Activated CD4-positive, CD25-positive, alpha-beta regulatory T cell treated with anti-CD3 and anti-CD28 coated beads, Interleukin-2, amount 50 U/mL, for 16 hours (primary cell): ENCODE measurements around the gene TP73.

ENCODE experiments used
- DNase-seq: peaks from one replicate; pipeline ENCODE4 v3.0.0-alpha.2; 2020; ENCODE audit warnings: low read depth, low spot score

Gene TP73

DNA sequence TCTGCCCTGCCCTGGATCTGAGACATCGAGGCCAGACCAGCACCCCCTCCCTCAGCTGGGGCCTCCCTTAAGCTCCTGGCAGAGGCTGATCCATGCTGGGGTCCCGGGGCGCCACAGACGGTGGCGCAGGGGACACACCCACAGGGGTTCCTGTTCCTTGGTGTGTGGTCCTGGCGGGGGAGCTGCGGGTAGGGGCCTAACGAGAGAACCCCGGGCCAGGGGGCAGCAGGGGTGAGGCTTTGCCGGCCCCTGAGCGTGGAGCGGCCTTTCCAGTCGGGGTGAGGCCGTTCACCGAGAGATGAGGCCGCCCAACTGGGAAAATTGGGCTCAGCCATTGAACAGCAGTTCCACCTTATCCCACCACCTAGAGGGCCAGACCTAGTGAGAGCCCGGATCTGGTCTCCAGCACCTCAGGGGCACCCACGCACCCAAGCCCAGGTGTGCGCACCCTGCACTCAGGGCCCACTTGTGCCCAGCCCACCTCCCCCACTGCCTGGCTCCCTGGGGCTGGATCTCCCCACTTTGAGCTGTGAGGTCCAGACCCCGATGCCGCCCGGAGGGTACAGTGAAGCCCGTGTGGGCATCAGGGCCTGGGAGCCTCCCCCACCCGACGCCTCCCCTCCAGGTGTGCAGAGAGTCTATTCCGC lies 54.5 kb downstream of the TP73 start:
- DNase-seq, result no peak

DNA sequence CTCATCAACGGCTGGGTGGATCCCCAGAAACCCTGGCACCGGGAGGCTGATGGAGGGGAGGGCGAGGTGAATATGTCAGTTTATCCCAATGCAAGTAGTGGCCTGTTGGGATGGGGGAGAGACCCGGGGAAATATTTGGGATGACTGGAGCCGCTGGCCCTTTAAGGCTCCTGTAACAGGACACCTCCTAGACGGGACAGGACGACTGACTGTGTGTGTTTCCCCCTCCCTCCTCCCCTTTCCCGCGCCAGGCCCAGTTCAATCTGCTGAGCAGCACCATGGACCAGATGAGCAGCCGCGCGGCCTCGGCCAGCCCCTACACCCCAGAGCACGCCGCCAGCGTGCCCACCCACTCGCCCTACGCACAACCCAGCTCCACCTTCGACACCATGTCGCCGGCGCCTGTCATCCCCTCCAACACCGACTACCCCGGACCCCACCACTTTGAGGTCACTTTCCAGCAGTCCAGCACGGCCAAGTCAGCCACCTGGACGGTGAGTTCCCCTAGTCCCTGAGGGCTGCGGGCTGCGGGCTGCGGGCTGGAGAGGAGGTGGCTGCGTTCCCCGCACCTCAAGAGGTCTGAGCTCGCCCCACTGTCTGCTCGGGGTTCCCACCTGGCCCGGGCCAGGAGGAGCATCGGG lies 55.1 kb downstream of the TP73 start:
- no peak for DNase-seq

- DNase-seq, result no peak
These were observed 55.6 kb downstream of the TP73 start for GRCh38 chr1:3707939-3708328.

DNA sequence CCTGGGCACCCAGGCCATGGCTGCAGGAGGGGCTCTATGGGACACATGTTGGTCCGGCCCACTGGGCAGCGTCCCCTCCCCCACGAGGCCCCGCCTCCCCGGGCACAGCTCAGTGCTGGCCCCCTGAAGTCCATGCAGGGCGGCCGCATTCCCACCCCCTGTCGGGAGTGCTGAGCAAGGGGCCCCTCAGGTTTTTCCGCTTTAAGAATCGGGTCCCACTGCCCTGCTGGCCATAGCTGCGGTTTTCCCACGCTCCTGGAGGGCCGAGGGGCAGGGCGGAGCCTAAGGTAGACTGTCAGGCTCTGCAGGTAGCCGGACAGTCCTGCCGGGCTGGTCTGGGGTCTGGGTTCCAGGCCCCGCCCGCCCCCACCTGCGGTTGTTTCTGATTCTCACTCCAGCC lies 56.5 kb downstream of the TP73 start:
- DNase-seq, result no peak

- no peak for DNase-seq
These were observed 57.9 kb downstream of the TP73 start for GRCh38 chr1:3710251-3710650.

GRCh38 chr1:3711381-3711779 lies 59.1 kb downstream of the TP73 start:
- no peak for DNase-seq

DNA sequence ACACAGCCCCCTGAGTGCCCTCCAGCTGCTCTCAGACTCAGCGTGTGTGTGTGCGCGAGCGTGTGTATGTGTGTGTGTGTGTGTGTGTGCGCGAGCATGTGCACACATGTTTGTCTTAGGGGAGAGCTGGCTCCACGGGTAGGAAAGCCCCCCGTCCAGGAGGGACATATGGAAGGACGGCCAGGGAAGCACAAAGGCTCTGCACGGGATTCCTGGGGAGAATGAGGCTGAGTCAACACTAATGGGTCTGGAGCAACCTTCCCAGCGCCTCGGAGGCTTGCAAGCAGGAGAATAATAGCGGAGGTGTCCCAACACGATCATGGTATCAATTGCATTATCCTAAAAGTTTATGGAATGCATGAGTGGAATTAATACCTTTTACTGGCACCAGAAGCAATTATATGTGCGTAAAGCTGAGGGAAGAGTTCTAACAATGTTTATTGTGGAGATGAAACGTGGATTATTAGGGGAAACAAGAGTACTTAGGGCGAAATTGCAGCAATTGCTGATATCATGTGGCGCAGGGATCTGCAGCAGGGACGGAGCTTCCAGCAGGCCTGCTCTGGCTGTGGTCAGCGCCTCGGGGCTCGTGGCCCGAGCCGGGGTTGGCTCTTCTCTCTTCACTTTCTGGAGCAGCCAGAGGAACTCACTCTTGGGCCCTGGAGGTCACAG lies 59.6 kb downstream of the TP73 start:
- DNase-seq, result no peak

GRCh38 chr1:3712573-3713535 lies 60.5 kb downstream of the TP73 start:
- DNase-seq, result no peak

DNA sequence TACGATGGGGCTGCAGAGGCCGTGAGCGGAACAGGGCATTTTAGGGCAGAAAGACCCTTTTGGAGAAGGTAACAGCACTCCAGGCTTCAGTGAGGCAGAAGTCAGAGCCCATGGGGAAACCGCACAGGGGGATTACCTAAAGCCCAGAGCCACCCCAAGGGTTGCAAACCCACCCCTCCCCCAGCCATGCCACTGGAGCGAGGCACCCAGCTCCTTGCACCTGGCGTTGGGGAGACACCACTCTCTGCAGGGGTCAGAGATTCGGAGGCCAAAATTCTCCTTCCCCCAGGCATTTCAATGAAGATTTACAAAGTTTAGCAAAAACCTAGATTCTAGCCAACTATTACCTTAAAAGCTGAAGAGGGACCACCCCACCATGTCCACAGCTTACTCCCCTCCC lies 61.5 kb downstream of the TP73 start:
- no peak for DNase-seq

- DNase-seq, result no peak
These were observed 62.0 kb downstream of the TP73 start for GRCh38 chr1:3714284-3714741.

- no peak for DNase-seq
These were observed 62.5 kb downstream of the TP73 start for GRCh38 chr1:3714814-3715213.

GRCh38 chr1:3716351-3716750 lies 64.0 kb downstream of the TP73 start:
- no peak for DNase-seq

DNA sequence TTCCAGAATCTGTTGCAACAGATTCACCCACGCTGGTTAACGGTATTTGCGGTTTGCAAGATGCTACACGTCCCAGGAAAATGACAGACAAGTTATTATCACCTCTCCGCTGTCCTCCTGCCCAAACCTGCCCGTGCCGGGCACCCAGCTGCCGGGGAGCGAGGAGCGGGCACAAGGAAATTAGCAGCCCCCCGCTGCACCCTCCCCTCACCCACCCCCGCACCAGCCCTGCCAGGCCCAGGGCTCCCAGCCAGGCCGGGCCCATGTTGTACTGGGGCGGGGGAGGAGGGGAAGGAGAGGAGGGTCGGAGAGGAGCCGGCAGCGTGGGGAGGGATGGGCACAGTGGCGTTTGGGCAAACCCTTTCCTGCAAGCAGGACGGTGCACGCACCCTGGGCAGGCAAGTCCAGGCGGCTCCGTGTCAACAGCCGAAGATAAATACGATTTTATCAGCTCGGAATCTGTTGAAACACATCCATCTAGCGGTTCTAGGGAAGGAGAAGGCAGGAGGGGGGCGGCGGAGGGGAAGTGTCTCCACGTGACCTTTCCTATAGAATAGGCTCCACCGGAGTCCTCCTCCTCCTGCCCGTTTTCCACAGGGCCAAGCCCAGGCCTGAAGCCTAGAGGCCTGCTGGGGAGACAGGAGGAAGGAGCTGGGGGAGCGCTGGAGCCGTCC lies 64.9 kb downstream of the TP73 start:
- DNase-seq, result no peak

DNA sequence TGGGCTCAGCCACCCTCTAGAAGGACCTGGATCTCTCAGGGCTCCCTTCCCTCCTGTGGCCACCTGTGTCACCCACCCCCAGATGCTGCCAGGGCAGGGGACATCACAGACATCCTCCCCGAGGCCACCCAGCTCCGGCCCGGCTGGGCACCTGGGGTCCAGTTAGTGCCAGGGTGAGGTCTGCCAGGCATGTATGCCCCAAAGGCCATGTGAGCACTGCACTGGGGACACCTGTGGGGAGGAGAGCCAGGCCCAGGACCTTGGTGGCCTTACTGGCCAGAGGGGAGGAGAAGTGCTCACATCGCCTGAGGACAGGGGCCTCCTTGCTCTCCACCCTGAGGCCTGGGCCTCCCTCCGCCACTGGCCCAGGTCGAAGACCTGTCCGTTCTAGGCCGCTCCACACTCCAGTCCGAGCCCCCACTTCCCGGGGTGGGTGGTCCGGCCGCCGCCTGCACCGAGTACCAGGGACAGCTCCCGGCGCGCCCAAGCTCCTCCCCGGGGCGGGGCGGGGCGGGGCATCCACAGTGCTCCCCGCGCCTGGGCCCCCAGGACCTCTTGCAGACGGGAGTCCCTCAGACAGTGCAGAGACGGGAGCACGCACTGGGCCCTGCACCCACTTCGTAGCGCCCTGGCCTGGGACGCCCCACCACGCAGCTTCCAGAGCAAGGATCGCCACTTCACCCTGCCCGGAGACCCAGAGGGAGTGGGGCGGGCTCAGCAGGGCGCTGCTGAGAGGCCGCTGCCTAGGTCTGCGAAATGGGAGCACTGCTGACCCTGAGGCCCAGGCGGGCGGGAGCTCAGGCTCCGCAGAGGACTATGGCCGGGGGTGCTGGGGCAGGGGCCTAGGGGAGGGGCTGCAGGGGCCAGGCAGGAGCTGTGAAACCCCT lies 65.6 kb downstream of the TP73 start:
- DNase-seq, result no peak

DNA sequence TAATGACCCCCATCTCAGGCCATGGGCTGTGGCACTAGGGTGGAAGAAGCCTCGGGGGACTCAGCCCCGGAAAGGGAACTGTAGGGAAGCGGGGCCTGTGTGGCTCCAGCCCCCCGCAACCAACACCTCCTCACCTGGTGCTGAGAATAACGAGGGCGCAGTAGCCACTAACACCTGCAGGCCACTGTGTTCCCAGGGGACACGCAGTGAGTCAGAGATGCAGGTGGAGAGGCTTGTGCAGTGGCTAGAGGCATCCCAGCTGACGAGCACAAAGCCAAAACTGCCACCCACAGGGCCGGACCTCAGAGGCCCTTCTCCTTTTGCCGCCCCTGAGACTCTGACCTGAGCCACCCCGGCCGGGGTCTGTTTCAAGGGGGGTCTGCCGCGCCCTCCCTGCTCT lies 66.4 kb downstream of the TP73 start:
- no peak for DNase-seq

- no peak for DNase-seq
These were observed 69.7 kb downstream of the TP73 start for GRCh38 chr1:3721955-3722465.

GRCh38 chr1:3722846-3723245 lies 70.5 kb downstream of the TP73 start:
- DNase-seq, result no peak

DNA sequence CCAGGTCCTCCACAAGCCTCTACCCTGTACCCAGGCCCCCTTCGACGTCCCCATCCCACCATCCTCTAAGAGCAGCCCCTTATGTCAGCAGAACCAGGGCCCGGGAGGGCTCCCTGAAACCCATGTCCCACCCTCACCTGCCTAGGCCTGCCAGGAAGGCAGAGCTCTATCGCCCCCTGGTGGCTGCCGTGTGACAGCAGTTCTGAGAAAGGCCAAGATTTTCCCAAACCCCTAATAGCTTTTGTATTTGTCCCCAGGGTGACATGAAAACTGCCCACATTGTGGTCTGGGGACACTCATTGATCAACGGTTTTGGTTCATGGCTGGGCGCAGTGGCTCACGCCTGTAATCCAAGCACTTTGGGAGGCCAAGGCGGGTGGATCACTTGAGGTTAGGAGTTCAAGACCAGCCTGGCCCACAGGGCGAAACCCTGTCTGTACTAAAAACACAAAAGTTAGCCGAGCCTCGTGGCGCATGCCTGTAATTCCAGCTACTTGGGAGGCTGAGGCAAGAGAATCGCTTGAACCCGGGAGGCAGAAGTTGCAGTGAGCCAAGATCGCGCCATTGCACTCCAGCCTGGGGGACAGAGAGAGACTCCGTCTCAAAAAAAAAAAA lies 72.2 kb downstream of the TP73 start:
- peak; percentile 63 for DNase-seq

DNA sequence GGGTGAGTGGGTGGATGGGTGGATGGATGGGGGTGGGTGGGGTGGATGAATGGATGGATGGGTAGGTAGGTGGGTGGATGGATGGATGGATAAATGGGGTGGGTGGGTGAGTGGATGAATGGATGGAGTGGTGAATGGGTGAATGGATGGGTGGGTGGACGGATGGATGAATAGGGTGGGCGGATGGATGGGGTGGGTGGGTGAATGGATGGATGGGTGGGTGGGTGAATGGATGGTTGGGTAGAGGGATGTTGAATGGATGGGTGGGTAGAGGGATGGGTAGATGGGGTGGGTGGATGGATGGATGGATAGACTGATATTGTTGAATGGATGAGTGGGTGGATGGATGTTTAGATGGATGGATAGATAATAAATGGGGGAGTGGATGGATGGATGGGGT lies 73.0 kb downstream of the TP73 start:
- DNase-seq, result no peak
